NCI-H69 (cell line): ENCODE measurements around the gene FEN1.

Experiments
- DNase-seq: peaks from one replicate; lab custom pipeline; 2025; lab: John Stamatoyannopoulos, UW

The FEN1 gene

DNA sequence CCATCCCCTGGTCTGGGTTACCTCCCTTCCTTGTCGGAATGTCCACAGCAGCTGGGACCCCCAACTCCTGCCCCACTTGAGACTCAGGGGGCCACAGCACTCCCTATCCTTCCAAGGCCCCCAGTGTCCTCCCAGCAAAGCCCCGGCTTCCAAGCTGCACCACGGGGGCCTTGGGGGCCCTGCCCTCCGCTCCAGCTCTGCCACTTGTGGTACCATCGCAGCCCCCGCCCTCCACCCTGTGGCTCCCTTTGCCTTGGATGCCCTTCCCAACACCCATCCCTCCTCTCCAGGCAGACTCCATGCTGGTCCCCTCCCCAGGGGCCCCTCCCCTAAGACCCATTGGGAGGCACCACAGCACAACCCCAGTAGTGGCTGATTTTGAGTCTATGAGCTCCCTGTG lies 17.6 kb upstream of the FEN1 start:
- DNase-seq, result no peak

DNA sequence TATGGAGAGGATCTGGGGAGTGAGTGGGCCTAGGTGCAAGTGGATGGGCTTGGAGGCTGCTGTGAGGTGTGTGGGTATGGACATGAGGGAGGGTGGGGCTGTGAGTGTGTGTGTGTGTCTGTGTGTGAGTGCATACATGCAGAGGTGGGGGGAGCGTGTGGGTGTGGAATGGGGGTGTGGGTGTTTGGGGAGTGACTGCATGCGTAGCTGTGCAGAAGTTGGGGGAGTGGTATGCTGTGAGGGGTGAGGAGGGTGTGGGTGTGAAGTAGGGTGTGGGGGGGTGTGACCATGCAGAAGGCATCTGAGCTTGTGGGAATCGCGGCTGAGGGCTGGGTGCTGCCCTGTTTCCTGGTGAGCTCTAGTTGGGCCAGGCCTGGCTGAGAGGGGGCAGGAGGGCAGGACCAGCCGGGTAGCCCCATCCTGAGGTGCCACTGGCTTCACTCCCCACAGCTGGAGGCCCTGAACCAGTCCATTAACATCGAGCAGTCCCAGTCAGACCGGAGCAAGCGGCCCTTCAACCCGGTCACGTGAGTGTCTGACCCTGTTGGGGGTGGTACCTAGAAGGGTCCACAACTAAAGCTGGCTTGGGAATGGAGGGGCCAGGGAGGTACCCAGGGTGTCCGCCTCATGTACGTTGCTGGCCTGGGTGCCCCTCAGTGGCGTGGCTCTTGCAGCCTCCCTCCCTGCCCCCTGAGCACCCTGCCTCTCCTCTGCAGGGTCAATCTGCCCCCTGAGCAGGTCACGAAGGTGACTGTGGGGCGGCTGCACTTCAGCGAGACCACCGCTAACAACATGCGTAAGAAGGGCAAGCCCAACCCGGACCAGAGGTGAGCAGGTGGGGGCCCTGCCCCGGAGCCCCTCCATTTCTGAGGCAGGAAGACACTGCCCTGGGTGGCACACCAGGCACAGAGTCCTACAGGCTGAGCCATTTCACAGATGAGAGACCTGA lies 16.8 kb upstream of the FEN1 start:
- DNase-seq, result no peak

DNA sequence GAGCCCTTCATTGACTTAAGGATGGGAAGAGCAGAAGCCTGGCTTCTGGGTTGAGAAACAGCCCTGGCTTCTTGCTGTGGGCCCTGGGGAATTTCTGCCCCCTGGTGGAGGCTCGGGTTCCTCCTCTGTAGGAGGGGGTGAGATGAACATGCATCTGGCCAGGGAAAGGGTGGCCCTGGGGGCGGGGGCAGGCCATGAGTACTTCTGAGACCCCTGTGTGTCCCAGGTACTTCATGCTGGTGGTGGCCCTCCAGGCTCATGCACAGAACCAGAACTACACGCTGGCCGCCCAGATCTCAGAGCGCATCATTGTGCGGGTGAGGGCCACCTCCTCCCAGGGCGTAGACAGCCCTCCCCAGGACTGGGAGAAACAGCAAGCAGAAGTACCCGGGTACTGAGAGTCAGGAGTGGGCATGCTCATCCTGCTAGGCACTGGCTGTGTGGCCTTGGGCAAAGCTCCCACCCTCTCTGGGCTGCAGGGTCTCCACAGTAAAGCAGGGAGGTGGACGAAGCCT lies 16.1 kb upstream of the FEN1 start:
- peak; percentile 67 for DNase-seq

DNA sequence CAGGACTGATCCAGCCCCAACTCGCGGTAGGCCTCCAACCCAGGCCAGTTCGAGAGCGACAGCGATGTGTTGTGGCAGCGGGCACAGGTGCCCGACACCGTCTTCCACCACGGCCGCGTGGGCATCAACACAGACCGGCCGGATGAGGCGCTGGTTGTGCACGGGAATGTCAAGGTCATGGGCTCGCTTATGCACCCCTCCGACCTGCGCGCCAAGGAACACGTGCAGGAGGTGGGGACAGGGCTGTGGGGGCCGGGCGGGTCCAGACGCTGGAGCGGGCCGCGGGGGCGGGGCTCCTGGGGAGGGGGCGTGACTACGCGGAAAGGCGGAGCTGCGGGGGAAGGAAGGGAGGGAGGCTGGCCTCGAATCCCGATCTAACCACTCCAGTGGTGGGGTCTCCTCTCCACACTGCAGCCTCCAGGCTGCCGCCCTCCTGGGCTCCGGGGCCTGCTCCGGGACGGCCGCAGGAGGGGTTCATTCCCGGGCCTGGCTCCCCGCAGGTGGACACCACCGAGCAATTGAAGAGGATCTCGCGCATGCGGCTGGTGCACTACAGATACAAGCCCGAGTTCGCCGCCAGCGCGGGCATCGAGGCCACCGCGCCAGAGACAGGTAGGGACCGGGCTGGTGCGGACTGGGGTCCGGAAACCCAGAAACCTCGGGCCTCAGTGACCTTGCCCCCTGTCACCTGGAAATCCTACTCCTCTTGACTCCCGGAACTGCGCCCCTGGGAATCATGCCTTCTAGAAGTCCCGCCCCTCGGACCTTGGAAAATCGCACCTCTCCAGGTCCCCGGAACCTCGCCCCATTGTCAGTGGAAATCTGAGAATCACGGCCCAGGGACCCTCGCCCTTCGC lies 15.2 kb upstream of the FEN1 start:
- peak; percentile 66 for DNase-seq

DNA sequence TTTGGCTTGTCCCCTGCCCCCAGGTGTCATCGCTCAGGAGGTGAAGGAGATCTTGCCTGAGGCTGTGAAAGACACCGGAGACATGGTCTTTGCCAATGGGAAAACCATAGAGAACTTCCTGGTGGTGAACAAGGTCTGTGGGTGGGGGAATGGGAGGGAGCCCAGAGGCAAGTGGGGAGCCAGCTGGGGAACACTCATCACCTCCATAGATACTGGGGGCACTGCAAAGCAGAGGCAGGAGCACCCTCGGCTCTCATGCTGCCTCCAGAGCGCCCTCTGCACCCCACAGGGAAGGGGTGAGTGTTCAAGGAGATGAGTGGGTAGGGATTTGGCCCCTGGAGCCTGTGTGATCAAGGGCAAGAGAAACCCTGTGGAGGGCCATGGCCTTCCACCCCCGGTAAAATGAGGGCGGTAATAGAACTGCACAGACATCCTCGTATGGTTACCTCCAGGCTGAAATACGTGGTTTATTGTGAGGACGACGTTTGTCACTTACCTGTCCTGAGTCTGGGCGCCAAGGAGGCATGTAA lies 14.3 kb upstream of the FEN1 start:
- DNase-seq, result no peak

DNA sequence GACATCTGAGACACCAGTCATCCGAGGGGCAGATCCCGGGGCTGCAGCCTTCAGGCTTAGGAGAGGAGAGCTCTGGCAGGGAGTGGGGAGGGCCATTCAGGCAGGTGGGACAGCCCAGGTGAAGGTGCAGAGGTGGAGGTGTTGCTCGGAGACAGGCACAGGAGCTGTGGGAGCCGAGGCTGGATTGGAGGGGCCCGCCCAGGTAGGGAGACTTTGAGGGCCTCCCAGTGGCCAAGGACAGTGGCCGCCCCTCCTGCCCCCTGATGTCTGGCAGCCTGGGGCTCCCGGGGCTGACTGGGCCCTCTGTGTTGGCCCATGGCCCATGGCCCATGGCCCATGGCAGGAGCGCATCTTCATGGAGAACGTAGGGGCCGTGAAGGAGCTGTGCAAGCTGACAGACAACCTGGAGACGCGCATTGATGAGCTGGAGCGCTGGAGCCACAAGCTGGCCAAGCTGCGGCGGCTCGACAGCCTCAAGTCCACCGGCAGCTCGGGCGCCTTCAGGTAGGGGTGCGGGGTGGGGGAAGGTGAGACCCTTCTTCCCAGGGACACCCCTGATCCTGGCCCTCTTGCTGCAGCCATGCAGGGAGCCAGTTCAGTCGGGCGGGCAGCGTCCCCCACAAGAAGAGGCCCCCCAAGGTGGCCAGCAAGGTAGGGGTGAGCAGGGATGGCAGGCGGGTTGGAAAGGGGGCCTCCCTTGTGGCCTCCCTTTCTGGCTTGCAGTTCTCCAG lies 13.6 kb upstream of the FEN1 start:
- DNase-seq, result no peak

DNA sequence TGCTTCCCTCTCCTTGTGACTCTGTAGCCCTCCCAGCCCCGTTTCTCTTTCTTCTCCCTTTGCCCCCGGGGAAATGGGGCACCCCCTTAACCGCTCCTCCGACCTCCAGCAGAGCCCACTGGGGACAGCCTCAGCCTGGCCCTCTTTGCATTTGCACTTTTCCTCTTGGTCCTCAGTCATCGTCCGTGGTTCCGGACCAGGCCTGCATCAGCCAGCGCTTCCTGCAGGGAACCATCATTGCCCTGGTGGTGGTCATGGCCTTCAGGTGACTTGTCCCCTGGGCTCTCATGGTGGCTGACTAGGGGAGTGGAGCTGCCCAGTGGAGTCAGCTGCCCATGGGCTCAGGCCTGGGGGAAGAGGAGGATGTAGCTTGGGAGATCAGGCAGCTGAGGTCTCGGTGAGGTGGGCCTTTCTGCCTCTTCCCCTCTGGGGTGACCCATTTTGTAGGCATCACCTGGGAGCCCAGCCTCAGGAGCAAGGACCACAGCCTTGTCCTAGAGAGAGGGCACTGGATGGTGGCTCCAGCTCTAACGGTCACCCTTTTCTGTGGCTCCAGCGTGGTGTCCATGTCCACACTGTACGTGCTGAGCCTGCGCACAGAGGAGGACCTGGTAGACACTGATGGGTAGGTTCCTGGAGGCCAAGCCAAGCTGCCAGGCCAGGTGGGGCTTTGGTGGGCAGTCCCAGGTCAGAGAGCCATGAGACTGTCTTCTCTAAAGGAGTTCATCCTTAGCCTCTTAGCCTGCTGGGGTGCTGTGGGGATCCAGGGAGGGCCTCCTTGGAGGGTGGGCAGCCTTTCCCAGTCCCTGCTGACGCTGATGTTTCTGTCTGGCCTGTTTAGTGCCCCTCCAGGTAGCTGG lies 12.8 kb upstream of the FEN1 start:
- no peak for DNase-seq

DNA sequence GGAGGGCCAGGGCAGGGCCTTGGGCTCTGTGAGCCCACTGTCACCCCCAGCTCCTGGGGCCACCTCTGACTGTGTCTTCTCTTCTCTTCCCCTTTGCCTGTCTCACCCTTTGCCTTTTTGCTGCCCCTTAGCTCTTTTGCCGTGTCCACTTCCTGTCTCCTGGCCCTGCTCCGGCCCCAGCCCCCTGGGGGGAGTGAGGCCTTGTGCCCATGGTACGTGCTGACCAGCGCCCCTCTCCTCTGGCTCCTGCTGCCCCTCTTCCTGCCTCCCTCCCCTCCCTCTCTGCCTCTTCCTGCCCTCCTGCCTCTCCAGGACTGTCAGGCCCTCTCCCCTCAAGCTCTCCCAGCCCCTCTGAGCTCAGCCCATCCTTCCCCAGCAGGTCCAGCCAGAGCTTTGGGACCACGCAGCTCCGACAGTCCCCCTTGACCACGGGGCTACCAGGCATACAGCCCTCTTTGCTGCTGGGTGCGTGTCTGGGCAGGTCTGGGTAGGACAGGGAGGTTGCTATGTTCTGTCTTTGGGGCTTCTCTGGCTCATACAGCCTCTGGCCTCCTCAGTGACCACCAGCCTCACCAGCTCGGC lies 12.0 kb upstream of the FEN1 start:
- no peak for DNase-seq

DNA sequence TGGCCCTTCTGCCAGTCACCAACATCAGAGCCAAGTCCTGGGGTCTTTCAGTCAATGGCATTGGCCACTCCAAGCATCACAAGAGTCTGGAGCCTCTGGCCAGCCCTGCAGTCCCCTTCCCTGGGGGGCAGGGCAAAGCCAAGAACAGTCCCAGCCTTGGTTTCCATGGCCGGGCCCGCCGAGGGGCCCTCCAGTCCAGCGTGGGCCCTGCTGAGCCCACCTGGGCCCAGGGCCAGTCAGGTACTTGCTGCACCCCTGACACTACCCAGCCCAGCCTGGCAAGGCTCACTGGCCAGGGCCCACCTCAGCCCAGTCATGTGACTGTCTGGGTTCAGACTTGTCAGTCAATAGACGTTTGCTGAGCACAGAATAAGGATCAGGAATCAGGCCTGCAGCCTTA lies 11.1 kb upstream of the FEN1 start:
- no peak for DNase-seq

DNA sequence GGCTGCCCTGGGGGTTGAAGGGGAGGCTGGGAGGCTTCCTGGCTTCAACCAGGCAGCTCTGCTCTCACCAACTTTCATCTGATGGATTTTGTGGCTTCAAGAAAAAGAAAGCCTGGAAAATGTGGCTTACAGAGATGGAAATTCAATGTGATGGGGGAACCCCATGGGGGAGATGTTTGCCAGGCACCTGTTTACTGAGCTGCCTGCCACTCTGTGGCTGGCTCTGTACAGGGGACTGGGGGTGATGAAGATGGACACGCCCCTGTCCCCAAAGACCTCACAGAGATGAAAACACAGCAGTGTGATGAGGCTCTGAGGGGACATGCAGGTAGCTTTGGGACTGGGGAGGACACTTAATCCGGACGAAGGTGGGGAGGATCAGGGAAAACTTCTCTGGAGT lies 10.4 kb upstream of the FEN1 start:
- no peak for DNase-seq

DNA sequence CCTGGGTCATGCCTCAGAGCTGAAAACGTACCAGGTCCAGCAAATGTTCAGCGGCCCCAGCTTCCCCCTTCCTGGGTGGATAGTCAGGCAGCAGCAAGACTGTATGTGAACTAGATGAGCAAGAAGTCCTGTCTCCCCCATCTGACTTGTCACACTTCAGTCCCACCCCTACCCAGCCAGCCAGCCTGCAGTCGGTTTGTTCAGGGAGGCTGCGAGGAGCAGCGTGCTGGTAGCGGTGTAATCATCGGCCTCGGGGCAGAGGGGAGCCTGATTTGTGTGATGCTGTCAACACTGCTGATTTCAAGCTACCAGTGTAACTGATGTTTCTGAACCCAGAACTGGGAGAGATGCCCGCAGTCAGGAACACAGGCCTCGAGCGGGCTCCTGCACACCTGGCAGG lies 9.9 kb upstream of the FEN1 start:
- no peak for DNase-seq

DNA sequence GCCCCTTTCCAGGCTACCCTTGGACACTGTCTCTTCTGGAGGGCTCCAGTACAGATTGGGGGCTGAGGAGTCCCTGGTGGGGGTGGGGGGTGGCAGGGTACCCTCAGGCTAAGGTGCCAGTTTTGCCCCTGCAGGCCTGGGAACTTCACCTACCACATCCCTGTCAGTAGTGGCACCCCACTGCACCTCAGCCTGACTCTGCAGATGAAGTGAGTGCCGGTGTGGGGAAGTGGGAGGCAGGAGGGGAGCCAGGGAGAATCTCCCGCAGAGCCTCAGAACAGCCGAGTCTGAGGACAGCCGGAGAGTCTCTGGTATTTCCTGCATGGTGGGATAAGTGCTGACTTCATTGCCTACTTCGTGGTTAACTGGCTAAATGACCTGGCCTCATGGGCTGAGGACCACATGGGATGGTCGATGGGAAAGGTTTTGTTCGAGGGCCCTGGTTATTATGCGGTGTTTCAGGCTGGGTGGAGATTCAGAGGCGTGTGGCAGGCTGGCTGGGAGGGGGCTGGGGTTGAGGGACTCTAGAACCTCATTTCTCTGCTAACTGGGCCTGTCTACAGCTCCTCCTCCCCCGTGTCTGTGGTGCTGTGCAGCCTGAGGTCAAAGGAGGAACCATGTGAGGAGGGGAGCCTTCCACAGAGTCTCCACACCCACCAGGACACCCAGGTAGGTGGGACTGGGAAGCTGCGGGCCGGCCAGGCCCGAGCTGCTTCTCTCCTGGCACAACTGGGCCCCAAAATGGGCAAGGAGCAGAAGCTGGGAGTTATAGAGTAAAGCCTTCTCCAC lies 8.8 kb upstream of the FEN1 start:
- no peak for DNase-seq

DNA sequence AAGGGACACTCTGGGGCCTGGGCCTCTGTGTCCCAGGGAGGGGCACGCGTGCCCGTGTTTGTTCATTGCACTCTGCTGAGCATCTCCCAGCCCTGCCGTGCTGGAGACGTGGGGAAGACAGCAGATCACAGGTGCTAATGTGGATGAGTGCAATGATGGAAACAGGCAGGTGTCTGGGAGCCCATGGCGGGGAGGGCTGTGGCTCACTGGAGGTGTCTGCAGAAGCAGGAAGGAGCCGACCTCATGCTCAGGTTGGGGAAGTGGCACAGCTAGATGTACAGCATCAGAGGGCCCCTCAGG lies 8.3 kb upstream of the FEN1 start:
- DNase-seq, result no peak

DNA sequence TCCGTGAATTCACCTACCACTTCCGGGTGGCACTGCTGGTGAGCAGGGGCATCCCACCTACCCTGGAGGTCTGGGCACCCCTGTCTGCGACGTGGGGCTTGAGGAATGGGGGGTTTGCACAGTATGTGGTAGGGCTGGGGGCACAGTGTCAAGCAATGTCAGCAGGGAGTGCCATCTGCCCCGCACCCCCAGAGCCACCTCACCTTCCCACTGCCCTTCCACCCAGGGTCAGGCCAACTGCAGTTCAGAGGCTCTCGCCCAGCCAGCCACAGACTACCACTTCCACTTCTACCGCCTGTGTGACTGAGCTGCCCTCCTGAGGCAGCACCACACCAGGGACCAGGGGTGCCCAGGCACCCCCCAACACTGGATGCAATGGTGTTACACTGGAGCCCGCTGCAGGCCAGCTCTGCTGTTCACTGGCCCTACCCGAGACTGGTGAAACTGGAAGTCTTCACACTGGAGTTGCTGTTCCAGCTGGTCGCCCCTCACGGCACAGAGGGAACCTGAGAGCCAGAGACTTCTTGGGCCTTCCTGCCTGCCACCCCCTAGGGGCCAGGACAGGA lies 6.8 kb upstream of the FEN1 start:
- no peak for DNase-seq

DNA sequence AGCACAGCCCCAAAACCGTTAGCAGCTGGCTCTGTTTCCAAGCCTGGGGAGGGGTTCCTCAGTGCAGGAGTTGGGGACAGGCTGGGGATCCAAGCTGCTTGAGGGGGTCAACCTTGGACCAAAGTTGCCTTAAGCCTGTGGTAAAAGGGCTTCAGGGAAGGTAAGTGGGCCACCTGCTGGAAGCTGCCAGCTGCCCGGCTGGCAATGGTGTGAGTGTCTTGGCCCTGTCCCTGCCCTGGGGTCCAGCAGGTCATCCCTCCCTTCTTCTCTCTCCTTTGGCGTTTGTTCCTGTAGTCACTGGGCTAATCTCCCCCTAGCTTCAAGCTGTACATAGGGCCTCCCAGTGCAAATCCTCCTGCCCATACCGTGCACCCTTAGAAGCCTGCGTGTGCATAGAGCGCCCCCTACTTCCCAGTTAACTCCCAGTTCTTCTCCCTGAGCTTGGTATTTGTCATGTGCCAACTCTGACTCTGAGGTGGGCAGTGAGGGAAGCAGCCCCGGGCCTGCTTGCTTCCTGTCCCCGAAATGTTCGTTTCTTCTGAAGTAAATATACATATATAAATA lies 4.7 kb upstream of the FEN1 start:
- peak; percentile 56 for DNase-seq

DNA sequence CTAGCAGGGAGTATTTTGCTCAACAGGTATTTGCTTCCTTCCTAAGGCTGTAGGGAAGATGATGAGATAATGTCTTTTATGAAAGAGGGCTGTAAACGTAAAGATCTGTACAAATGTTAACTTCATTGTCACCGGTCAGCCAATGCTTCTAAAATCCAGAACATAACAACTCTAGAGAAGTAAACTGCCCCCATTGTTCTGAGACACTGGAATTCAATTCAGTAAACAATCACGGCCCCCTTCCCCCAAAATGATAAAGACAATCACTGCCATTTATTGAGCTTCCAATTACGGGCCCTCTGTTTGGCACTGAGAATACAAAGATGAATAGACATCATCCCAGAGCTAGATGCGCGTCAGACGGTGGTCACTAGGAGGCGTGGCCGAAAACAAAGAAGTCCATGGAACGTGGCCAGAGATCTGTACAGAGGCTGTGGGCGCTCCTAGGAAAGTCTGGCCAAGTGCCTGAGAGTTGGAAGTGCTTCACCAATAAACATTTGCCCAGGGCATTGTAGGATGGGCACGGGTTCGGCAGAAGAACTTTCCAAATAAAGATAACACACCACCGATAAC lies 888 bp upstream of the FEN1 start:
- peak; percentile 83 for DNase-seq

DNA sequence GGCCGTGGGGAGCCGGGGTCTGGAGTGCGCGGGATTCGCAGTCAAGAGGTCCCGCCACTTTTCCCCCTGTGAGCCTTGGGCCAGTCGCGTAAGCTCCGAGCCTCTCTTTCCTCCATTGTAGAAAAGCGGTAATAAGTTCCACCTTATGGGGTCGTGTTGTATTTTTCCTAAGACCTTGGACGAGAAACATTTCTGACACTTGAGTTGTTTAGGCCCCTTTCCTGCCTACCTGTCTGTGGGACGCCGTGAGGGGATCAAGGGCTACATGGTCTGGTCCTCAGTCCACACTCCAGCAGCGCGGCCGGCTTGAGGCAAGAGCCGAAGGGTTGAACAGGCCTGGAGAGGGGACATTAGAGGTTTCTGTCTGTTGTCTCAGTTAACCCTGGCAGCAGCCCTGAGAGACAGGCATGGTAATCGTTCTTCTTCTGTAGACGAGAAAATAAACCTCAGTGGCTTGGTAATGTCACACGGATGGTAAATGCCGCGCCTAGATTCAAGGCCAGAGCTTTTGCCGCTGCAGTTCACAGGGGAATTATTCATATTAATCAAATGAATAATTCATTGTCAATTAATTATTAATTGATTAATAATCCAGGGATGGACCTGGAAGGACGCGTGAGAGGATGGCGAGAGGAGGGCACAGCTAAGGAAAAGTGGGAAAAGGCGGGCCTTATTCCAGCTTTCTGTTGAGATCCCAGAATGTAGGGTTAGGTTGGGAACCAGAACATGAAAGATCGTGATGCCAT lies 545 bp downstream of the FEN1 start:
- peak; percentile 75 for DNase-seq

DNA sequence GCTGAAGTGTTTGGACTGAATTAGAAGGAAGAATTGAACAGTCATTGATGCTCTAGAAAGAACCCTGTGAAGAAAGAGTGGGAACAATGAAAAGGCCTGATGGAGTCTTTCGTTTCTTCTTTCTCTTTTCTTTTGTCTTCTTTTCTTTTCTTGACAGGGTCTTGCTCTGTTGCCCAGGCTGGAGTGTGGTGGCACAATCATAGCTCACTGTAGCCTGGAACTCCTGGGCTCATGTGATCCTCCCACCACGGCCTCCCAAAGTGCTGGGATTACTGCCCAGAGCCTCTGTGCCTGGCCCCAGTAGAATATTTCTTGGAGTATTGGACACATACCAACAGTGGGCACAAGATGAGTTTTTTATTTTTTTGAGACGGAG lies 1.1 kb downstream of the FEN1 start:
- DNase-seq, result no peak
